HUES64 (cell line): Measurements from ENCODE around the gene ADGRD2.

Experiments
- H3K27ac ChIP-seq: 2 replicates; pipeline ENCODE4 v1.7.0; 2013; ENCODE audit warnings: low read depth, low read length, inconsistent platforms
- H3K27me3 ChIP-seq: 2 replicates; pipeline ENCODE4 v1.6.1; 2013; ENCODE audit warnings: mild to moderate bottlenecking, low read length; ENCODE audit not compliant: insufficient read depth
- H3K36me3 ChIP-seq: 2 replicates; pipeline ENCODE4 v1.6.1; 2013; ENCODE audit warnings: mild to moderate bottlenecking, low read length; ENCODE audit not compliant: insufficient read depth
- H3K4me1 ChIP-seq: 2 replicates; pipeline ENCODE4 v1.6.1; 2013; ENCODE audit warnings: mild to moderate bottlenecking, low read length, moderate library complexity; ENCODE audit not compliant: insufficient read depth
- H3K4me3 ChIP-seq: 2 replicates; pipeline ENCODE4 v1.5.1; 2013; ENCODE audit warnings: mild to moderate bottlenecking, low read length, moderate library complexity
- H3K9ac ChIP-seq: 2 replicates; pipeline ENCODE4 v1.6.1; 2013; ENCODE audit warnings: mild to moderate bottlenecking, low read depth, low read length
- H3K9me3 ChIP-seq: 2 replicates; pipeline ENCODE4 v1.6.1; 2013; ENCODE audit warnings: low read depth, low read length; ENCODE audit not compliant: insufficient read depth
- WGBS: fragments of 150-250, 120-280 bp; methylation state at CpG from one replicate; pipeline ENCODE4 v1.1.7; 2013; ENCODE audit warnings: missing lambda C conversion rate; 5-methylcytosine and 5-hydroxymethylcytosine counted together

The ADGRD2 gene

DNA sequence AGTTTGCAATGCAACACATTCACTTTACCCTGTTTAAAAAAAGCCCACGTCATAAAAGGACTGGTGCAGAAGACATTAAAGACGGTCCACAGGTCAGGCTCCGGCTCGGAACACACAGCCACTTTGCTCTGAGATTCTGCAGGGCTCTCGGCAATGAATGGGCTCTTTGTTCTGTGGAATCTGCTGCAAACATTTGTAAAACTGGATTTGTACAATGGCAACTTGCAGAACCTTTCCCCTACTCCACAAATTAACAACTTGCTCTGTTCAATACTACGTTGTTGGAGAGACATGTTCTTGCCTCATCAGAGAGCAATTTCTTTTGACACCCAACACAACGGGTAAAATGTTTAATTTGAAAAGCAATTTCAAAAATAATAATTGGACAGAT, 70.0 kb downstream of the ADGRD2 start:
- H3K27me3 ChIP-seq = no peaks in the 10 kb centered on the region
- no peak overlapping the region for H3K27ac ChIP-seq
- WGBS = 96% methylated on average over 7 of the region's 7 CpGs
- H3K9me3 ChIP-seq = no peaks in the 10 kb centered on the region
- no peak overlapping the region for H3K4me3 ChIP-seq
- no peak overlapping the region for H3K9ac ChIP-seq
- H3K4me1 ChIP-seq = no peaks in the 10 kb centered on the region
- peaks cover 45% of the 10 kb centered on the region for H3K36me3 ChIP-seq

GRCh38 chr9:124521142-124521541, 70.9 kb downstream of the ADGRD2 start:
- no peaks in the 10 kb centered on the region for H3K4me1 ChIP-seq
- 96% methylated on average over 3 of the region's 3 CpGs for WGBS
- H3K27ac ChIP-seq = no peak overlapping the region
- no peak overlapping the region for H3K4me3 ChIP-seq
- peaks cover 50% of the 10 kb centered on the region for H3K36me3 ChIP-seq
- H3K9ac ChIP-seq = no peak overlapping the region
- H3K9me3 ChIP-seq = no peaks in the 10 kb centered on the region
- H3K27me3 ChIP-seq = no peaks in the 10 kb centered on the region

DNA sequence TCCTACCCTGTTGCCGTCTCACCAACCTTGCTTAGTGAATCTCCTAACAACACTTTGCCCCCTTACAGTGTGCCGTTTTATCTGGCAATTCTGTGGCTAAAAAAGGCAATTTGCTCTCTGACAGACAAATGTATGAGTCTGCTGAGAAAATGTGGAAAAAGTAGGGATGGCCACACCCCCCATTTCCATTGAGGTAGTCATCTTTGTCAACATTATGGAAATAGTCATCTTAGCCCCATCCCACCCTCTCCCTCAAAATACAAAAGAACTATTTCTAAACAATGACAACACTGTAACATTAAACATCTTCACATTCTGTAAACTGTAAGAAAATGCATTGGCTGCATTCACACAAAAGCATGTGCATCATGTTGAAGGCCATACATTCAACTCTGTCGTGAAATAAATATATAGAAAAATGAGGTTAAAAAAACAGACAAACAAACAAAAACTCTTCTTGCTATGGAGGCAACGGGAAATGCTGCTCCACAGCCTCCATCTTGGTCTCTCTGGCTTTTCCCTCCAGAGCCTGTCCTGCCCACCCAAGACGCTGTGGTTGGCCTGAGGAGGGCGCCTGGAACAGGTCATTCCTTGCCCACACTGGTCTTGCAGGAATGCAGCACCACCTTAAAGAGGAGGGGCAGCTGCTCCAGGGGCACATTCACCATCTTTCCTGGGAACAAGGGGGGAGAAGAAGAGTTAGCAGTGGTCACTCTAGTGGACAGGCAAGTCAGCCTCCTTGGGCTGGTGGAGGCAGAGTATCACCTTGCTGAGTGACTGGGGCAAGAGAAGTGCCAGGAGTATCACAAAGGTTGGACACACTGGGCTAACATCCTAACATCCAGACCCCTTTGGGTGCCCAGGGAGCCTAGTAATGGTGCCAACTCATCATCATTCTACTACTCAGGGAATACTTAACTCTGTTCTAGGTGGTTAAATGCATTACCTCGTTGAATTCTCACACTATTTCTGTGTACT, 72.2 kb downstream of the ADGRD2 start:
- Histone ChIP-seq H3K36me3 (peaks cover 63% of the 10 kb centered on the region), H3K4me1 (no peaks in the 10 kb centered on the region), H3K9me3 (no peaks in the 10 kb centered on the region), H3K9ac (no peak overlapping the region), H3K27me3 (no peaks in the 10 kb centered on the region), H3K27ac (no peak overlapping the region), H3K4me3 (no peak overlapping the region)
- WGBS = 71% methylated on average over 6 of the region's 7 CpGs

DNA sequence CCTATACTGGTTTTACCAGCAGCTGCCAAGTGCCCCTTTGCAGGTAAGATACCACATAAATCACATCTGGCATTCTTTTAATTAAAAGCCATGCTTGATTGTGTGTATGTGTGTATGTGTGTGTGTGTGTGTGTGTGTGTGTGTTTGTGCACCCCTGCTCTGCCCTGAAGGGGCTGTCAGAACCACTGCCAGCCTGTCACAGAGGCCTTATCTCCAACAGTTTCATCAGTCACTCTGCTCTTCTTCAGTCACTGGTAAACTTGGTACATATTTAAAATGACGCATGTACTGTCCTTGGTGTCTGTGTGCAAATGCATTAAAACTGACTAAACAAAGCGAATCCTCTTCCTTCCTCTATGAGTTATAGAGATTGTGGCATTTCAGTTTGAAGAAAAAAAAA, 75.9 kb downstream of the ADGRD2 start:
- no peaks in the 10 kb centered on the region for H3K9me3 ChIP-seq
- H3K27ac ChIP-seq = no peak overlapping the region
- no peak overlapping the region for H3K4me3 ChIP-seq
- peaks cover 64% of the 10 kb centered on the region for H3K36me3 ChIP-seq
- WGBS = 100% methylated on average over 2 of the region's 2 CpGs
- H3K27me3 ChIP-seq = no peaks in the 10 kb centered on the region
- no peak overlapping the region for H3K9ac ChIP-seq
- no peaks in the 10 kb centered on the region for H3K4me1 ChIP-seq

GRCh38 chr9:124527781-124528180, 77.5 kb downstream of the ADGRD2 start:
- WGBS = 92% methylated on average over 3 of the region's 3 CpGs
- H3K36me3 ChIP-seq = peaks cover 61% of the 10 kb centered on the region
- H3K27ac ChIP-seq = no peak overlapping the region
- H3K27me3 ChIP-seq = no peaks in the 10 kb centered on the region
- no peaks in the 10 kb centered on the region for H3K9me3 ChIP-seq
- H3K4me3 ChIP-seq = no peak overlapping the region
- H3K4me1 ChIP-seq = no peaks in the 10 kb centered on the region
- no peak overlapping the region for H3K9ac ChIP-seq
